Measurements from ENCODE around the gene GPR15LG.

GPR15LG gene

GRCh38 chr10:84217746-84218145, 44.1 kb downstream of the GPR15LG start:
- no peak for DNase-seq

- no peak for DNase-seq
Measured at GRCh38 chr10:84221916-84222315, 48.3 kb downstream of the GPR15LG start.

GRCh38 chr10:84224411-84225028, 50.9 kb downstream of the GPR15LG start:
- DNase-seq: no peak

DNA sequence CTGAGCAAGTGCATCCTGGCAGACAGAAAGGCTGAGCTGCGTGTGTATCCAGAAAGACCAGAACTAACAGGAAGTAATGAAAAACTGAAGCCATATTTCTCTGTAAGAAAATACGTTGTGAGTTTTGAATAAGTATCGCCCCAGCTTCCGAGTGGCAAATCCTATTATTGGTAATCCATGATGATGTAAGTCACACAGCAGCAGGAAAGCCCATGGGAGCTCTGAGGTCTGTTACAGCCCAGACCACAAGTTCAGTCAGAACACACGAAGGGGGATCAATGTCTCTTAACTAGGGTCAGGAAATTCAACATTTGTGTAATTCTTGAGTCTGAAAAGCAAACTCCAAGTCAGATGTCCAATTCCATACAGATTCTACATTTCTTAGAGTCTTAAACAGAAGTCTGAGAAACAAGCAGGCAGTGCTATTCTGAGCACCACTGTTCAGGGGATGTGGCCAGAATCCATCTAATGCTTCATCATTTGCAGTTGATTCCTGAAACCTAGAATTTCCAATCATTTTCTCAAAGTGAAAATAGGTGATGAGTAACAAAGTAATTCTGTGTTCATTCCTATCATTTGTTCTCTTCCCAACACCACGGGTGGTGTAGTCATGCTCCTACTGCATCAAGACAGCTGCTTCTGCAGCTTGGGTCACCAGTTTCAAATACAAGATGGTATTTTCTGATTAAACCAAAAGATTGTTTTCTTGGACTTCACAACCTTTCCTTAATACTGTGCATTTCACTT, 52.0 kb downstream of the GPR15LG start, which contains the start of gene LRIT2:
Gene LRIT2, minus strand, starts transcription at position 118 of the 747 bp plus-strand sequence. Its CDS starts 24 bp downstream, at position 94.
- DNase-seq: no peak

GRCh38 chr10:84226616-84227015, 53.0 kb downstream of the GPR15LG start:
- no peak for DNase-seq

DNA sequence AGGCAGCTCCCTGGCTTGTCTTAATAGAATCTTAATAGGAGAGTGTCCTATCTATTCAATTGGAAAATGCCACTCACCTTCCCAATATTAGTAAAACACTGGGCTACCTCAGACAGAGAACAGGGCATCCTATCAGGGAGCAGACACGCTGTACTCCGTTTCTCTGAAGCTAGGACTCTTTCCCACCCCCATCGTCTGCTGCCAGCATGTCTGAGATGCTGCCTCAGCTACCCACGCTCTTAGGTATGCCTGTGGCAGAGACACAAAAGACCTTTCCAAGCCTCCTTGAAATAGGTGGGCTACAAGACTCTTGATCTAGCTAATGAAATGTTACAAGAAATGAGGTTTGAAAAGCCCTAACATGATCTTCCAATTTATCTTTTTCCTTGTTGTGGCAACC, 54.2 kb downstream of the GPR15LG start:
- DNase-seq: no peak

DNA sequence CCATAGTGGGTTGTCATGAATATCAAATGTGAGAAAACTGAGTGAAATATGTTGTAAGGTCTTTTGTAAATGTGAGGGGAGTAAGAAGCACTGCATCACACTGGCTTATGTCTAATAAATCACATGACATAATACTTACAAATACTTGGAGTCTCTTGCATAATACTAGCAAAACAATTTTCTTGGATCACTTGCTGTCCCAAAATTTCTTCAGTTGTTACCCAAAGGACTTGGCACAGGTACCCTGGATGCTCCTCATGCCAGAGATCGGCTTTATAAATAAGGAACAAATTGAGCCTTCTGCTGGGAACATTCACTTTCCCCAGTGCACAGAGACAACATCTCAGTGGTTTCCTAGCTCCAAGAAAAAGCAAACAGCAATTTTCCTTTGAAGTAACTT, 56.8 kb downstream of the GPR15LG start:
- no peak for DNase-seq

DNA sequence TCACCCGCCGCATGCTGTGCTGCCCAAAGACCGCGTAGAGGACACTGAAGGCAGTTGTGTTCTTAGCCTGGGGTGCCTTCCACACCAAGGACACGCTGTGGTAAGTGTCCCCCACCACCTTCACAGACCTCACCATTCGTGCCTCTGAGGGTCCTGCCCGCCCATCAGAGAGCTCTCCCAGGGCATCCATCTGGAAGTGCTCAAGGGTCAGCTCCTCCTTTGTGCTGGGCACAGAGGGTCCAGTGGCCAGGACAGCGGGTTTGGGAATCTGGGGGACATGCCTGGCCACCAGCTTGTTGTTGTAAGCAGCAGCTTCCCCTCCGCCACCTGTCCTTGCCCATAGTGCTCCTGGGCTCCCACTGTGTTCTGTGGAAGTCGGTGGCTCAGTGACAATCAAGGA, 58.8 kb downstream of the GPR15LG start:
- DNase-seq: no peak

GRCh38 chr10:84233940-84234339, 60.3 kb downstream of the GPR15LG start:
- no peak for DNase-seq

GRCh38 chr10:84234479-84234878, 60.9 kb downstream of the GPR15LG start:
- DNase-seq: no peak

Measured in CD4-positive, alpha-beta T cell treated with Interleukin-4 for 1 hour (primary cell).